ENCODE data around the gene CTNNA1.
"Not testable (repeated sequence)": the region's sequence is repeated elsewhere in the genome, so short reads cannot be mapped to it uniquely, and the experiment has no call there.

CTNNA1 gene

DNA sequence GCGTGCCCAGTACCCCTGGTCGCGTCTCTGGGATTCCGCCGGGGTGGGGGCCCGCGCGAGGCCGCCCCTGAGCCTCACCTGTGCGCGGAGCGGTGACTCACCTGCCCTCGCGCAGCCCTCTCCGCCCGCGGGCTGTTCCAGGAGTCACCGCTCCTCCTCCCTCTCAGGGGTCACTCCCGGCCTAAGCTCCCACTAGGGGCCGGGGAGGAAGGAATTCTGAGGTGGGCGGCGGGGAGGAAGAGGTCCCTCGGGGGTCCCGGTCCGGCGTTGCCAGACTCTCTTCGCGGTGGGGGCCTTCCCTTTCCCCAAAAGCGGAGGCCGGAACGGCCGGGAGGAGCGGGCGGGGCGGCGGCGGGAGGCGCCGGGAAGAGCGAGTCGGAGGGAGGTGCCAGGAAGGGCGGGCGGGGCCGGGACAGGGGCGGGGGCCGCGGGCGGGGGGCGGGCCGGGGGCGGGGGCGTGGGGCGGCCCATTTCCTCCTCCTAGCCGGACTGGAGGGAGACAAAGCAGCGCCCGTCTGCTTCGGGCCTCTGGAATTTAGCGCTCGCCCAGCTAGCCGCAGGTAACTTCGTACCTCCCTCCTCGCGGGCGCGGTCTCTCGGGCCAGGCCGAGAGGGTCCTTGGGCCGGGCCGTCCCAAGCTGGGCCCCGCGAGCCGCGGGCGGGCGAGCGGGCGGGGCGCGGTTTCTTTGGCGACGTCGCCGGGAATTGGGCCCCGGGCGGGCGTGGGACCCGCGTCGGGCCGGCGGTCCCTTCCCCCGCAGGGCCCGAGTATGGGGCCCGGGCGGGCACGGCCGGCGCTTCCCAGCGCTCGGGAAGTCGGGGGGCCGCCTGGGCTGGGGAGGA lies at the start of gene CTNNA1:
CTNNA1 (plus strand) TSS at position 475 of the 843 bp plus-strand sequence. CDS start 28,500 bp downstream, outside the sequence.
- no peak for DNase-seq

DNA sequence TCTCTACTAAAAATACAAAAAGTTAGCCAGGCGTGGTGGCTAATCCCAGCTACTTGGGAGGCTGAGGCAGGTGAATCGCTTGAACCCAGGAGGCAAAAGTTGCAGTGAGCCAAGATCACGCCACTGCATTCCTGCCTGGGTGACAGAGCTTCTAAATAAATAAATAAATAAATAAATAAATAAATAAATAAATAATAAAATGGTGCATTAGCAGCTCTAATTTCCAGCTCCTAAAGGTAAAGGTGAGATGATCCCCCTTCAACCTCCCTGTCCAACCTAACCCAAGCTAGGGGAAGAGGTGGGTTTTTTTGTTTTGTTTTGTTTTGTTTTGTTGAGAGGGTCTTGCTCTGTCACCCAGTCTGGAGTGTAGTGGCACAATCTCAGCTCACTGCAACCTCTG lies 49.4 kb upstream of the CTNNA1 start:
- DNase-seq = not testable (repeated sequence)

DNA sequence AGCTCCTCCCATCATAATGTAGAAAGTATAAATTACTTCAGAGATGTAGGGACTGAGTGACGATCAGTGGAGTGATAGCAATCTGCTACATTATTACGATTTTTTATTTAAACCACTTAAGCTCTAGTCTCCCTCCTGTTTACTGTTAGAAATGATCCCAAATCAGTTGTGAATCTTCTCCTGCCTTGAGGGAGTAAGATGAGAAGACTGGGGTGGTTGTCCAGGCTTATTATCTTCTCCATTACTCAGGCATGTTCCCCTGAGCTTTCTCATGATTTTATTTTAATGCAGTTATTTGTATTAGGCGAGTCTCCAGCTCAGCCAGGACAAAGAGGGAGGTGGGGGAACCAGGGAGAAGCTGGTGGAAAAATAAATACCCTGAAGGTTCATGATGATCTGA lies 48.2 kb upstream of the CTNNA1 start:
- no peak for DNase-seq

DNA sequence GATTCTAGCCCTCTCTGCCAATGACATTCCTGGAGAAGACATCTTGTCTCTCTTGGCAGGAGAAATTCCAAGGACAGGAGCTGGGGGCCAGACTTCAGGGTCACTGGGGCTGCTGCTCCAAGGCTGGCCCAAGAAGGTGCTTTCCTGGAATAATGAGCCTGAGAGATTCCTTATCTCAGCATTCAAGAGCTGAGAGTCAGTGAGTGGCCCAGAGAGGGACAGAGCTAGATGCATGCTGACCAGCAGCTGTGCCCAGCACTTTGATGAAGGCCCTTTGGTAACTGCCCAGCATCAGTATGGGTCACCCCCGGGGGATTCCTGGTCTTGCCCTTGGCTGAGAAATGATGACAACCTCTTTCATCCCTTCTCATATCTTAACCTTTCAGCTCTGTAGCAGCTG lies 47.7 kb upstream of the CTNNA1 start:
- DNase-seq = no peak

GRCh38 chr5:138706655-138707480 lies 46.4 kb upstream of the CTNNA1 start:
- no peak for DNase-seq

- DNase-seq = no peak
These were observed 44.4 kb upstream of the CTNNA1 start for GRCh38 chr5:138708791-138709190.

- DNase-seq = no peak
These were observed 44.0 kb upstream of the CTNNA1 start for GRCh38 chr5:138709202-138709601.

- no peak for DNase-seq
These were observed 42.1 kb upstream of the CTNNA1 start for GRCh38 chr5:138711087-138711486.

DNA sequence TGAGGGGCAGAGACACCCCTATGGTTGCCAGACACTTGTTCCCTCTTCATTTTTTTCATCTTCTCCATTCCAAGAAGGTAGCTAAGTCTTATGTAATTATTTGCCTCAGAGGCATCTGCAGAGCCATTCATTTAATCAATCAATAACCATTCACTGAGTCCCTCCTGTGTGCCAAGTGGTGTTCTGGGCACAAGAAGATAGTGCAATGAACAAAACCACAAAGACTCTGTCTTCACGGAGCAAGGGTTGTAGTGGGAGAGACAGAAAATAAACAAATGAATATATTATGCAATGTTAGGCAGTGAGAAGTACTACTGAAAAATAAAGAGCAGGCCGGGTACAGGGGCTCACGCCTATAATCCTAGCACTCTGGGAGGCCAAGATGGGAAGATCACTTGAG lies 41.4 kb upstream of the CTNNA1 start:
- no peak for DNase-seq

DNA sequence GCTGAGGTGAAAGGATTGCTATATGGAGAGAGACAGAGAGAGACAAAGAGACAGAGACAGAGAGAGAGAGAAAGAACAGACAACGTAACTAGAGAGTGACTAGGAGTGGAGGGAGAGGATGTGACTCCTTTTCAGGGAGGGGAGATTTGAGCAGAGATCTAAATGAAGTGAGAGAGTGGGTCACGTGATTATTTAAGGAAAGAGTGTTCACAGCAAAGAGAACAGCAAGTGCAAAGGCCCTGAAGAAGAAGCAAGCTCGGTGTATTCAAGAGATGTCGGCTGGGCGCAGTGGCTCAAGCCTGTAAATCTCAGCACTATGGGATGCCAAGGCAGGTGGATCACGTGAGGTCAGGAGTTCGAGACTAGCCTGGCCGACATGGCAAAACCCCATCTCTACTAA lies 40.9 kb upstream of the CTNNA1 start:
- no peak for DNase-seq

GRCh38 chr5:138712791-138713190 lies 40.4 kb upstream of the CTNNA1 start:
- DNase-seq = no peak

GRCh38 chr5:138713247-138713646 lies 40.0 kb upstream of the CTNNA1 start:
- no peak for DNase-seq

DNA sequence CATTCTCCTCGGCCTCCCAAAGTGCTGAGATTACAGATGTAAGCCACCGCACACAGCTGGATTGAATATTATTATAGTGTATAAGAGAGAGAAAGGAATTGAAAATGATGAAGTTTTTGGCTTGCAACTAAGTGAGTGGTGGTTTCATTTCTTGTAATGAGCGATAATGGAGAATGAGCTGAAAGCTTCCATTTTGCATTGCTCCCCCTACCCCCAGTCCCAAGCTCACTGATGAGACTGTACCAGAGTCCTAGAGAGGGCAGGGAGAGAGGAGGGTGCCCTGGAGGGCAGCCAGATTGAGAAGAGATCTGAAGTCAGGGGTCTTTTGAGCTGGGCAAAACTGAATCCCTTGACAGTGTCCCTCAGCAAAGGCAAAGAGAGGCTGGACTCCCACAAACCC lies 38.5 kb upstream of the CTNNA1 start:
- DNase-seq = no peak

- DNase-seq = not testable (repeated sequence)
These were observed 37.2 kb upstream of the CTNNA1 start for GRCh38 chr5:138715931-138716432.

DNA sequence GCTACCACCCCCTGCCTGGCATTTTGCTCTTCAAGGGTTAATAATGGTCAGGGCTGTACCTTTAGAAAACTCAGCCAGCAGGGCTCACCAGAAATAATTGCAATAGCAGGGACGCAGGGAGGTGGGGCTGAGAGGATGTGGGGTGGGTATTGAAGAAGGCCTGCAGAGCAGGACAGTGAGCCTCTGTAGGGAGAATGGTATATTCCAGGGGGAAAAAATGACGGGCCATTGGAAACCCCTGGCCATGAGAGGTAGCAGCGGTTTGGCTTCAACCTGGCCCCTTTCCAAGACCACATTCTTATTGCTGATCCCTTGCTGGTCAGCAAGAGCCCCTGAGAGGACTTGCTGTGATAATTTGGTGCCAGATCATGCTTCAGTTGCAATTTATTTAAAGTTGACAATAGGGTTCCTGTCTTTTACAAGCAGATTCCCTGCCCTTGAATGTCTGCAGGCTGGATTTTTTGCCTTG lies 36.7 kb upstream of the CTNNA1 start:
- no peak for DNase-seq

- DNase-seq = no peak
These were observed 35.8 kb upstream of the CTNNA1 start for GRCh38 chr5:138717399-138717798.

- no peak for DNase-seq
These were observed 33.4 kb upstream of the CTNNA1 start for GRCh38 chr5:138719811-138720210.

DNA sequence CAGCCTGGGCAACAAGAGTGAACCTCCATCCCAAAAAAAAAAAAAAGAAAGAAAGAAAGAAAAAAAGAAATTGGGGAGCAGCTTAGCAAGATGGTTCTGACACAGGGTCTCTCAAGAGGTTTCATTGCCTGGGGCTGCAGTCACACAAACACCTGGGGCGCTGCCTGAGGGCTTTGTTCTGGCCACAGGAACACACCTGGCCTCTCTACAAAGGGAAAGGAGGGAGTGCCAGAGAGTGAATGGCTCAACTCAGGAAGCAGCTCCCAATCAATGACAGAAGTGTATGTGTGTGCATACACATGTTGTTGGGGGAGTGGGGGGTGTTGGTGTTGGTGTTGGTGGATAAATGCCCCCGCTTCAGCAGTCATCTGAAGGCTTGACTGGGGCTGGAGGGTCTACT lies 32.4 kb upstream of the CTNNA1 start:
- DNase-seq = no peak

- no peak for DNase-seq
These were observed 31.2 kb upstream of the CTNNA1 start for GRCh38 chr5:138721979-138722378.

- DNase-seq = no peak
These were observed 30.6 kb upstream of the CTNNA1 start for GRCh38 chr5:138722544-138723177.

GRCh38 chr5:138724470-138725146 lies 28.6 kb upstream of the CTNNA1 start:
- DNase-seq = no peak

- DNase-seq = peak; percentile 67
These were observed 27.9 kb upstream of the CTNNA1 start for GRCh38 chr5:138725153-138725817.

All from DMS 273 treated with DMSO at 0.1 percent for 48 hours (cell line).